WERI-Rb-1 (cell line): ENCODE results near the gene TEDDM1.

Experiments used
- DNase-seq: peaks from one replicate; pipeline ENCODE4 v3.0.0-alpha.2; 2020
- H3K27ac ChIP-seq: fragments of 250-450 bp; sonication (Bioruptor Pico); 2 replicates; pipeline ENCODE4 v1.5.1; 2020; ENCODE audit warnings: mild to moderate bottlenecking, moderate library complexity
- H3K27me3 ChIP-seq: fragments of 250-450 bp; sonication (Bioruptor Pico); 2 replicates; pipeline ENCODE4 v1.5.1; 2021; ENCODE audit warnings: mild to moderate bottlenecking, low read depth, moderate library complexity; ENCODE audit not compliant: insufficient read depth, severe bottlenecking
- H3K36me3 ChIP-seq: fragments of 250-450 bp; sonication (Bioruptor Pico); 2 replicates; pipeline ENCODE4 v1.5.1; 2020; ENCODE audit warnings: mild to moderate bottlenecking, moderate library complexity
- H3K4me3 ChIP-seq: 2 replicates; pipeline ENCODE4 v1.5.1; 2011; ENCODE audit warnings: low read depth, mild to moderate bottlenecking, control low read depth, low read length
- H3K9me3 ChIP-seq: fragments of 250-450 bp; sonication (Bioruptor Pico); 2 replicates; pipeline ENCODE4 v1.5.1; 2021; ENCODE audit warnings: mild to moderate bottlenecking, moderate library complexity; ENCODE audit not compliant: severe bottlenecking
- CTCF ChIP-seq: IDR thresholded peaks from 2 replicates; pipeline ENCODE4 v1.5.1; 2011; ENCODE audit warnings: low read depth, mild to moderate bottlenecking, control low read depth, inconsistent platforms, low read length

The TEDDM1 gene

DNA sequence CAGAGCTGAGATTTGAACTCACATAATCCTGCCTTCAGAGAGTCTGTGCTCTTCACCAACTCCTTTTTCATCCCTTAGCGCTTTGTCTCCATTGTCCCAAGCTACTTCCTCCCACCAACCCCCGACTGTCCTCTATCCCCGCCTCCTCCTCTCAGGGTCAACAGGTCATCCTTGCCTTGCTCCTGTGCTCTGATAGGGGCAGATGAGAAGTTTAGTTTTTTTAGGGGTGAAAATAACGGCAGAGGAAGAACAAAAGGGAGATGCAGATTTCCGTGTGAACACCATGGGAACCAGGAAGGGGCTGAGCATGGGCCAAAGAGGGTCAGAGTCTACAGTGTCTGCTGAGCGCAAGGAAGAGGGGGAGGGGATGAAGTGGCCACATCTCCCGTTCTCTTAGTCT lies 40.8 kb downstream of the TEDDM1 start:
- H3K9me3 ChIP-seq: no peaks in the 10 kb centered on the region
- DNase-seq: no peak
- TF ChIP-seq CTCF: no peak
- no peaks in the 10 kb centered on the region for H3K27me3 ChIP-seq
- no peak overlapping the region for H3K4me3 ChIP-seq
- H3K36me3 ChIP-seq: no peaks in the 10 kb centered on the region
- no peak overlapping the region for H3K27ac ChIP-seq

- TF ChIP-seq CTCF: no peak
- no peak for DNase-seq
- H3K27me3 ChIP-seq: no peaks in the 10 kb centered on the region
These were observed 42.6 kb downstream of the TEDDM1 start for GRCh38 chr1:182357913-182358312.

GRCh38 chr1:182357171-182357570 lies 43.3 kb downstream of the TEDDM1 start:
- DNase-seq: no peak
- H3K27ac ChIP-seq: no peak overlapping the region
- H3K9me3 ChIP-seq: no peaks in the 10 kb centered on the region
- no peak for TF ChIP-seq CTCF
- no peaks in the 10 kb centered on the region for H3K27me3 ChIP-seq
- no peaks in the 10 kb centered on the region for H3K36me3 ChIP-seq
- H3K4me3 ChIP-seq: no peak overlapping the region

More at GRCh38 chr1:182357913-182358312, 42.6 kb downstream of the TEDDM1 start:
- Histone ChIP-seq H3K4me3 (no peak overlapping the region), H3K9me3 (no peaks in the 10 kb centered on the region), H3K27ac (no peak overlapping the region), H3K36me3 (no peaks in the 10 kb centered on the region)

DNA sequence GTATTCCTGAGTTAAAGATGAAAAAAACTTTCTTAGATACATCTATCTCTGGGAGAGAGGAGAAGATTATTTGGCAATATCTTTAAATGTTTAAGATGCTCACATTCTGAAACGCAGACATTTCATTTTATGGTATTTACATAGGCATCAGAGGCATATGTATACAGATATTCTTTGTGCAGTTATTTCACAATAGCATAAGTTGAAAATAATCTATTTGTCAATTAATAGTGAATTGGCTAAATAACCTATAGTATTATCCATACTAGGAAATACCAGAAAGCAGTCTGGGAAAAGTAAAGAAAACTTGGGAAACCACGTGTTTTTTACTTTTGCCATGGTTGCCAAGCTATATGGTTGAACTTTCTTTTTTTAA lies 44.8 kb downstream of the TEDDM1 start:
- H3K27me3 ChIP-seq: no peaks in the 10 kb centered on the region
- H3K9me3 ChIP-seq: no peaks in the 10 kb centered on the region
- H3K27ac ChIP-seq: no peak overlapping the region
- DNase-seq: no peak
- TF ChIP-seq CTCF: no peak
- H3K4me3 ChIP-seq: no peak overlapping the region
- H3K36me3 ChIP-seq: no peaks in the 10 kb centered on the region

GRCh38 chr1:182351790-182352364 lies 48.6 kb downstream of the TEDDM1 start:
- H3K36me3 ChIP-seq: no peaks in the 10 kb centered on the region
- no peak overlapping the region for H3K4me3 ChIP-seq
- no peak overlapping the region for H3K27ac ChIP-seq
- H3K9me3 ChIP-seq: no peaks in the 10 kb centered on the region
- DNase-seq: no peak
- H3K27me3 ChIP-seq: no peaks in the 10 kb centered on the region
- no peak for TF ChIP-seq CTCF

GRCh38 chr1:182350839-182351238 lies 49.6 kb downstream of the TEDDM1 start:
- Histone ChIP-seq H3K4me3 (no peak overlapping the region), H3K9me3 (no peaks in the 10 kb centered on the region), H3K27ac (no peak overlapping the region), H3K36me3 (no peaks in the 10 kb centered on the region), H3K27me3 (no peaks in the 10 kb centered on the region)
- no peak for TF ChIP-seq CTCF
- no peak for DNase-seq
